Prostate gland (tissue), 2 donors: ENCODE results near the gene FBH1. TPM values are rescaled to one million over a fixed set of nuclear protein-coding genes. Genes with fewer than 3 reads are reported as not detected.
"Not testable (repeated sequence)": the region's sequence is repeated elsewhere in the genome, so short reads cannot be mapped to it uniquely, and the experiment has no call there.

Experiments
- DNase-seq: peaks from one replicate; pipeline ENCODE4 v3.0.0-alpha.2; 2019; ENCODE audit warnings: low spot score
- H3K27ac ChIP-seq, 2 donors: fragments of 200-600 bp; sonication (generic); 2 replicates each; pipeline ENCODE4 v1.5.1; 2017 to 2019
- H3K27me3 ChIP-seq: fragments of 200-600 bp; sonication (generic); replicated peaks from 2 replicates; pipeline ENCODE4 v1.5.1; 2019; ENCODE audit not compliant: insufficient read depth
- H3K36me3 ChIP-seq, 2 donors: fragments of 200-600 bp; sonication (generic); 1 replicate in 1 of 2; 2 replicates in 1 of 2; pipeline versions ENCODE4 v1.5.1 to v1.8.1; 2017 to 2019
- H3K4me1 ChIP-seq: fragments of 200-600 bp; sonication (generic); replicated peaks from 2 replicates; pipeline ENCODE4 v1.5.1; 2019
- H3K4me3 ChIP-seq, 2 donors: fragments of 200-600 bp; sonication (generic); 2 replicates each; pipeline ENCODE4 v1.5.1; 2017 to 2019
- H3K9me3 ChIP-seq: fragments of 200-600 bp; sonication (generic); 2 replicates; pipeline ENCODE4 v1.5.1; 2017
- POLR2A ChIP-seq: fragments of 450-650 bp; IDR thresholded peaks from one replicate; pipeline ENCODE4 v1.6.1; 2016; ENCODE audit warnings: antibody characterized with exemption, mild to moderate bottlenecking
- POLR2AphosphoS5 ChIP-seq: sonication (generic); formaldehyde crosslinking; IDR thresholded peaks from one replicate; pipeline ENCODE4 v1.6.1; 2017; ENCODE audit warnings: antibody characterized with exemption
- WGBS: methylation state at CpG from one replicate; pipeline ENCODE4 v1.1.5; 2018; 5-methylcytosine and 5-hydroxymethylcytosine counted together
- intact Hi-C: fragments of 100-400 bp; cut with DNase I; formaldehyde crosslinking; loops from one replicate; pipeline ENCODE4 v1.14.2; 2022
- total RNA-seq, 2 donors: library from RNA; depleted of rRNA; stranded (reverse); fragments of >200 nt; gene quantifications; one replicate each; pipeline ENCODE4 v1.1.0, GENCODE V29; 2016
- TF ChIP-seq, protein P1 (sequence below), 4 experiments: fragments of 200-600 bp in 2 of 4; fragments of 450-650 bp in 2 of 4; sonication (generic) in 2 of 4; IDR thresholded peaks; 1 replicate in 3 of 4; 2 replicates in 1 of 4; pipeline ENCODE4 v1.5.1; 2016 to 2019; ENCODE audit warnings: antibody characterized with exemption in 4 of 4, mild to moderate bottlenecking in 2 of 4, moderate library complexity in 2 of 4

Gene FBH1
- total RNA-seq, 2 donors from 2014 or later, result 75.0 to 172 TPM

DNA sequence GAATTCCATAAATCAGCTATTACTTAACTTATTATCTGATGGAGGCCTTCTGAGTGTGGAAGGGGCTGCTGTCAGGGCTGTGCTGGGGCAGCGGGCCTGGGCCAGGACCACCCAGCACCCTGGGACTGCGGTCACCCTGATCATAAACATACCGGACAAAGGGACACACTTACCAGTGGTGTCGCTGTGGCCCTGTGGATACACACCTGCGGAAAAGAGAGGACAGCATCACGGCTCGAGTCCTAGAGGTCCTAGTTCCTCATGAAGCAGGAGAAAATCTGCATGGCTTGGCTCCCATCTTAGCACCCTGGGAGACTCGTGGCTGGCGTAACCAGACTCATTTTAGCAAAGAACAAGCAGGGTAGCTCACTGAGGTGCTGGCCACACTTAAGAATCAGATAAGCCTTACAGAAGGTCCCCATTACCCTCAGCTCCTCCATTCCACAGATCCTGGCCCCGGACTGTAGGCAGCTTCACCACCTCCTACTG is 69.6 kb downstream of the FBH1 start:
- 80% methylated on average over 10 of the region's 10 CpGs for WGBS
- Histone ChIP-seq H3K27ac (no peak overlapping the region), H3K36me3 (no peaks in the 10 kb centered on the region), H3K27me3 (no peaks in the 10 kb centered on the region), H3K9me3 (no peaks in the 10 kb centered on the region), H3K4me3 (no peak overlapping the region), H3K4me1 (no peaks in the 10 kb centered on the region)
- TF ChIP-seq POLR2AphosphoS5 (no peak), POLR2A (no peak)
- TF ChIP-seq, protein P1, sequence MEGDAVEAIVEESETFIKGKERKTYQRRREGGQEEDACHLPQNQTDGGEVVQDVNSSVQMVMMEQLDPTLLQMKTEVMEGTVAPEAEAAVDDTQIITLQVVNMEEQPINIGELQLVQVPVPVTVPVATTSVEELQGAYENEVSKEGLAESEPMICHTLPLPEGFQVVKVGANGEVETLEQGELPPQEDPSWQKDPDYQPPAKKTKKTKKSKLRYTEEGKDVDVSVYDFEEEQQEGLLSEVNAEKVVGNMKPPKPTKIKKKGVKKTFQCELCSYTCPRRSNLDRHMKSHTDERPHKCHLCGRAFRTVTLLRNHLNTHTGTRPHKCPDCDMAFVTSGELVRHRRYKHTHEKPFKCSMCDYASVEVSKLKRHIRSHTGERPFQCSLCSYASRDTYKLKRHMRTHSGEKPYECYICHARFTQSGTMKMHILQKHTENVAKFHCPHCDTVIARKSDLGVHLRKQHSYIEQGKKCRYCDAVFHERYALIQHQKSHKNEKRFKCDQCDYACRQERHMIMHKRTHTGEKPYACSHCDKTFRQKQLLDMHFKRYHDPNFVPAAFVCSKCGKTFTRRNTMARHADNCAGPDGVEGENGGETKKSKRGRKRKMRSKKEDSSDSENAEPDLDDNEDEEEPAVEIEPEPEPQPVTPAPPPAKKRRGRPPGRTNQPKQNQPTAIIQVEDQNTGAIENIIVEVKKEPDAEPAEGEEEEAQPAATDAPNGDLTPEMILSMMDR (IDR thresholded peaks at IDR 0.05), result no peak
- intact Hi-C loops, result no loop called here
- no peak for DNase-seq

DNA sequence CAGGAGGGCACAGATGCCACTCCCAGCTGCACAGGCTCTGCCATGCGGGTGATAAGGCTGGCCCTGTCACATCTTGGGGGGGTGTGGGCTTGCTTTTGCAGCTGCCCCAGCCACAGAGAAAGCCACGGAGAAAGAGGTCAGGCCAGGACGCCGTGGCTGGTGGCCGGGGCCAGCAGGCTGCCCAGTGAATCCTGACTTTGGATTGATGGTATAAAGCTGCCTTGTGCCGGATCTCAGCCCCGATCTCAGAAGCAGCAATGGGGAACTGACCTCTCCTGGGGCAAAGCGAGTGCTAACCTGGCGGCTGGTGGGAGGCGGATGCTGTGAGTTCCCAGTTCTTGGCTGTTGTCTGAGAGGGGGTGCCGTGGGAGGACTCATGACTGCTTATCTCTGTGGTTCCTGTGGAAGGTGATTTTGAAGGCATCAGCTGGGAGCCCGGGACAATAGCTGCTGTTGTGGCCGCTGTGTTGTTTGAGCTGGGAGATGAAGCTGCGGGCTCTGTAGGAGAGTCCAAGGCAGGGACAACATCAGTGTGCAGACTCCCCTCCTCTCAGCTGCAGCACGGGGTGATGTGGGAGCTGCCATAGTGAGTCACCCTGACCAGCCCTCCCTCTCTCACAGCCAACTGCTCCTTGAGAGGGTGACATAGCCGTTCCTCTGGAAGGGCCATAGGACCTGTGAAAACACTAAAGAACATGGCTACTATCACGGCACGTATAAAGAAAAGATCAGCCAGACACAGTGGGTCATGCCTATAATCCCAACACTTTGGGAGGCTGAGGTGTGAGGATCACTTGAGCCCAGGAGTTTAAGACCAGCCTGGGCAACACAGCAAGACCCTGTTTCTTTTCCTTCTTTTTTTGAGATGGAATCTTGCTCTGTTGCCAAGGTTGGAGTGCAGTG is 70.3 kb downstream of the FBH1 start:
- Histone ChIP-seq H3K4me1 (no peaks in the 10 kb centered on the region), H3K9me3 (no peaks in the 10 kb centered on the region), H3K36me3 (no peaks in the 10 kb centered on the region), H3K4me3 (no peak overlapping the region), H3K27me3 (no peaks in the 10 kb centered on the region), H3K27ac (no peak overlapping the region)
- TF ChIP-seq POLR2A (no peak), POLR2AphosphoS5 (no peak)
- TF ChIP-seq, protein P1 (IDR thresholded peaks at IDR 0.05), result no peak
- WGBS, result 87% methylated on average over 18 of the region's 18 CpGs
- intact Hi-C loops, result no loop called here
- DNase-seq, result no peak

DNA sequence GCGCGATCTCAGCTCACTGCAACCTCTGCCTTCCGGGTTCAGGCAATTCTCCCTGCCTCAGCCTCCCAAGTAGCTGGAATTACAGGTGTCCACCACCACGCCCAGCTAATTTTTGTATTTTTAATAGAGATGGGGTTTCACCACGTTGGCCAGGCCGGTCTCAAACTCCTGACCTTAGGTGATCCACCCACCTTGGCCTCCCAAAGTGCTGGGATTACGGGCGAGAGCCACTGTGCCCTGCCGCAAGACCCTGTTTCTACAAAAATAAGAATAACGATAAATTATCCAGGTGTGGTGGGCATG is 70.9 kb downstream of the FBH1 start:
- intact Hi-C loops, H3K4me1 ChIP-seq, H3K4me3 ChIP-seq, H3K27ac ChIP-seq, H3K36me3 ChIP-seq, H3K9me3 ChIP-seq, DNase-seq, H3K27me3 ChIP-seq: not testable (repeated sequence)
- 89% methylated on average over 10 of the region's 10 CpGs for WGBS

DNA sequence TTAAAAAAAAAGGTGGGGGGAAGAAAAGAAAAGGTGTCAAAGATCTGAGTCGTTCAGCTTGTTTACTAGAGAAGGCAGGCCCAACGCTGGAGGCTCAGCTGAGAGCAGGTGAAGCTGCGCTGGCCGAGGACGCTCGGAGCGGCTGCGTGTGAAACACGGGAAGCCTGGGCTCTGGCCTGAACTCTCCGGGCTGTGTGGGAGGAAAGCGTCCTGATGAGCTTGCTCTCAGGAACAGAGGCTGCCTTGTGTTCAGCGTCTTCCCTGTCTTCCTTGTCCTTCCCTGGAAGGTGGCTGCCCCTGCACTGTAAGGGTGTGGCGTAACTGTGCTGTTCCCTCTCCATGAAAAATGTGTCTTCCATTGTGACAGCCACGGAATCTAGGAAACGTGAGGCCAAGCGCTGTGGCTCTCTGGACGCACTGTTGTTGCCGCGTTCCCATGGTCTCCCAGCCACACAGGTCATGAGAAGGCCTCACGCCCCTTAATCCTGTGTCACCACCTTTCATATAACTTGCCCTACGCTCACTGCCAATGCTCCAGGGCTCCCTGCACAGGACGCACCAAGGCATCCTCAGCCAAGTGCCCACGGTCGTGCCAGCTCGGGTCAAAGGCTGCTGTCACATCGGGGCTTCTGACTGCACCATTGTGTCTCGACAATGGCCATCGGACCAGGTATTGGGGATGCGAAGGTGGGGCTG is 71.5 kb downstream of the FBH1 start:
- no peaks in the 10 kb centered on the region for H3K9me3 ChIP-seq
- H3K4me3 ChIP-seq, result no peak overlapping the region
- H3K27ac ChIP-seq, result no peak overlapping the region
- intact Hi-C loops, result no loop called here
- TF ChIP-seq, protein P1 (IDR thresholded peaks at IDR 0.05), result no peak
- TF ChIP-seq POLR2A, result no peak
- TF ChIP-seq POLR2AphosphoS5, result no peak
- no peaks in the 10 kb centered on the region for H3K4me1 ChIP-seq
- DNase-seq, result no peak
- WGBS, result 88% methylated on average over 29 of the region's 29 CpGs
- no peaks in the 10 kb centered on the region for H3K36me3 ChIP-seq
- no peaks in the 10 kb centered on the region for H3K27me3 ChIP-seq

DNA sequence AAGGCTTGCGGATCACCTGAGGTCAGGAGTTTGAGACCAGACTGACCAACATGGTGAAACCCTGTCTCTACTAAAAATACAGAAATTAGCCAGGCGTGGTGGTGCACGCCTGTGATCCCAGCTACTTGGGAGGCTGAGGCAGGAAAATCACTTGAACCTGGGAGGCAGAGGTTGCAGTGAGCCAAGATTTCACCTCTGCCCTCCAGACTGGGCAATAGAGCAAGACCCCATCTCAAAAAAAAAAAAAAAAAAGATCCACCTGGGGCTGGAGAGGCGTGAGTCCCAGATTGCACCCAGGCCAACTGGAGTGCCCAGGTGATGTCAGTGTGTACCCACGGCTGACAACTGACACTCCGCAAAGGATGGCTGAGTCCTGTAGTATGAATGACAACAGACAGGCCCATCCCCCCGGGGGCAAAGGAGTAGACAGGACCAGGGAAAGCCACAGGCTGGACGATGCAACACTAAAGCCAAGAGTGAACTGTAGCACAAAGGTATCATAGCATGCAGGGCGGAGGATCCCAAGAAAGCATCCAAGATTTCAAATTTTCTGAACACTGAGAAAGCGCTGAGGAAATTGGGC is 72.4 kb downstream of the FBH1 start:
- H3K4me1 ChIP-seq, H3K27me3 ChIP-seq, intact Hi-C loops, H3K36me3 ChIP-seq, H3K4me3 ChIP-seq, H3K9me3 ChIP-seq, DNase-seq, H3K27ac ChIP-seq: not testable (repeated sequence)
- 96% methylated on average over 10 of the region's 10 CpGs for WGBS
